UCSD-AML1 (cell line): ENCODE measurements around the gene AFG3L2.

Experiments
- DNase-seq: peaks from one replicate; lab custom pipeline; 2025; ENCODE audit not compliant: unreplicated experiment; lab: John Stamatoyannopoulos, UW

The AFG3L2 gene

GRCh38 chr18:12282442-12283039 is 94.5 kb downstream of the AFG3L2 start:
- DNase-seq: no peak

GRCh38 chr18:12281861-12282260 is 95.2 kb downstream of the AFG3L2 start:
- DNase-seq: no peak

GRCh38 chr18:12279781-12280531 is 97.1 kb downstream of the AFG3L2 start:
- DNase-seq: no peak
